NCI-H82 treated with DMSO at 0.1 percent for 48 hours (cell line): Measurements from ENCODE around the gene DLEC1.
"Not testable (repeated sequence)": the region's sequence is repeated elsewhere in the genome, so short reads cannot be mapped to it uniquely, and the experiment has no call there.

ENCODE experiments used
- DNase-seq: peaks from one replicate; lab custom pipeline; 2025; ENCODE audit not compliant: unreplicated experiment; lab: John Stamatoyannopoulos, UW

Gene DLEC1

DNA sequence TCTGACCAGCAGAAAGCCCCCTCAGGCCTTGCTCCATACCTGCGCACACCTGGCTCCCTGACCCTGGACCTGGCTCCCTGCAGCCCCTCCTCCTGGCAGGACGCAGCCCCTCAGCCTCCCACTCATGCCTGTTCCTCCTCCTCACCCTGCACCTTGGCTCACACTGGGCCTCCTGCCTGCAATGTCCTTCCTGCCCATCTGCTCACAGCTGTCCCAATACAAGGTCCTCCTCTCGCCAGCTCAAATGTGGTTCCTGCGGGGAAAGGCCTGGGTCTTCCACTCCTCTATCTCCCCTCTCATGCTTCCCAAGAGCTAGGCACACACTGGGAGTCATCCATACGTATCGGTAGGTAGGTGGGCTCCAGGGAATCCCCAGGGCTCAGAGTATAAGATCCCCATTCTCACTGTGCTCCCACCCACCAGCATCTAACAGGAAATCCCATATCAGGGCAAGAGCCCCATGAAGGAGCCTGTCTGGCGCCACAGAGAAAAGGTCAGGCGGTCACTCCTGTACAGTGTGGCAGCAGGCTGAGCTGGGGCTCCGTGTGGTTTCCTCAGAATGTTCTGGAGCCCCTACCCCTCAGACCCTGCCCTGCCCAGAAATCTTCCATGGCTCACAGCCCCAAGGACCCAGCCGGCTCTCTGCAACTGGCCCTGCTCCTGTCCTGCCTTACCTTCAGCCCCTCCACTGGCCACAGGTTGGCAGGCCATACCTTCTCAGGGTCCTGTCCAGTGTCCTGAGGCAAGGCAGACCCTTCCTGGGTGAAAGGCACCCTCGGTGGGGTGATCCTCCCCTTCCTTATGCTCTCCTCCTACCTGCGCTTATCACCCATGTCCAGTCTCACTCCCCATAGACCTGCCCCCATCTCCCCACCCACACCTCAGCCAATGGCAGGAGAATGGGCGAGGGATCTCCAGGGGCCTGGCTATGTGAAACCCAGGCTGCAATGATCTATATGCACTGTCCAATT is 20.4 kb upstream of the DLEC1 start:
- DNase-seq: no peak

DNA sequence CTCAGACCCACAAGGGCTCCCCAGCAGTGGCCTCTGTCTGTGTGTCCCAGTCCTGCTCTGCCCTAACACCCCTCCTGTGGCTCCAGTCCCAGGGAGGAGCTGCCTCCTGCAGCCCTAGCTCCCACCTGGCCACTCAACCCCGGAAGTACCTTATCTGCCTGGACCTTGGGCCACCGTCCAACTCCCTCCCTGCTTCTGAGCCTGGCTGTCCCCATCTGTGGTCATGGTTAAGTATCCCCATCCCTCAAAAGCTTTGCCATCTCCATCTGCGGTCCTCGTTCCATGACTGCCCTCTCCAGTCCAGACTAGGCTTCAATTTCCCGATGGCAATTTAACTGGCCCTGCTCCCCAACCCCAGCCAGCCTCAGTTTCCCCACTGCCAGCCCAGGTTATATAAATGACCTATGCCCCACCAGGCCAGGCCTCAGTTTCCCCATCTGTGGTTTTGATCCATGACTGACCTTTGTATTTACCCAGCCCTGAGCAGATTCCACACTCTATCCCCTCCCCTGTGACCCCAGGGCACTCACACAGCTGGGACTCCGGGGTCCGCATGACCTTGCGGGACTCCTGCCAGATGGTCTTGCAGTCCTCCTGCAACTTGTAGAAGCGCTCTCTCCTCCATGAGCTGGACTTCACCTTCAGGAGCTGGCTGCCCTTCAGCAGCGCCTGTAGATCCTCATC is 19.2 kb upstream of the DLEC1 start:
- DNase-seq: no peak

DNA sequence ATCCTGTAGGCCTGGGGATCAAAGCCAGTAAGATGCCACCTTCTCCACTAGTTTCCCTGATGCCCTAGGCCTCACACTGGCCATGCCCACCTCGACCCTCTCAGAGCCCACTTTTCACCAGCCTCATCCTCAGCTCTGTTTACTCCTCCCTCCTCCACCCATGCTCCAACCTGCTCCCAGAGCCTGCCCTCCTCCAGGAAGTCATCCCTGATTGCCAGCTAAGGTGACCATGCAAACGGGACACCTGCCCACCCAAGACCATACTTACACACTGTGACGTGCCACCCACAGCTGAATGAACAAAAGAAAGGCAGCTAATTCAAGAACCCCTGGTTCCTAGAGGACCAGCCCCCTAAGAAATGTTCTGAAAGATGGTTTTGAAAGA is 18.7 kb upstream of the DLEC1 start:
- no peak for DNase-seq

DNA sequence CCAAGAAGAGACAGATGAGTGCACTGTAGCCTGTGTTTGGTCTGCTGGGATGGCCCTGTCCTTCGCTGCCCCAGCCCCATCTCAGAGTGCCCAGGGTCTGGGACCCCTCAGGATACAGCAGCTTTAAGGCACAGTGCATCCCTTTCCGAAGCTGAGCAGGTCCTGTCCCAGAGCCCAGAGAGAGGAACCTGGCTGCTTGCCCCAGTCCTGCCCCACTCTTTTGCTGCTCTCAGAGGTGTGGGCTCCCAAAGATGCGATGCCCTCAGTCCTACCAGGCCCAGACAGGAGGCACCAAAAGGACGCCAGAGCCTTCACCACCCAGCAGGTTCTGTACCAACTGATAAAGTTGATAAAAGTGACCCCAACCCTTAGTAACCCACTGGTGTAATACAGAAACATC is 17.8 kb upstream of the DLEC1 start:
- DNase-seq: no peak

DNA sequence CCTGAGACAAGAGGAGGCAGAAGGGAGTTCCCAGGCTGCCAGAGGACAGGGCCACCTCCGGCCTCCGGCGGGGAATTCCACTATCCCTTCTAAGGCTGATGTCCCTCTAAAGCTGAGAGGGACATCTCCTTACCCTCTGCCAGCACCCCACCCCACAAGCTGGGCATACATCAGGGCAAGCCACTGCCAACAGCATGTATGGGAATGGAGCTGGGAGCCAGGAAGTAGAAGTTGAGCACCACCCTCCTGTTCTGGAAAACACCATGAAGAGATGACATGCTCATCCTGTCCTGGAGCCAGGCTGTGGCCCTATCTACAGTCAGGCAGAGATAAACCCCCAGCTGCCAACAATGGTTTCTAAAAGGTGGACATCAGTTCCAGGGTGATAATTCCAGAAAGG is 16.7 kb upstream of the DLEC1 start:
- DNase-seq: no peak

DNA sequence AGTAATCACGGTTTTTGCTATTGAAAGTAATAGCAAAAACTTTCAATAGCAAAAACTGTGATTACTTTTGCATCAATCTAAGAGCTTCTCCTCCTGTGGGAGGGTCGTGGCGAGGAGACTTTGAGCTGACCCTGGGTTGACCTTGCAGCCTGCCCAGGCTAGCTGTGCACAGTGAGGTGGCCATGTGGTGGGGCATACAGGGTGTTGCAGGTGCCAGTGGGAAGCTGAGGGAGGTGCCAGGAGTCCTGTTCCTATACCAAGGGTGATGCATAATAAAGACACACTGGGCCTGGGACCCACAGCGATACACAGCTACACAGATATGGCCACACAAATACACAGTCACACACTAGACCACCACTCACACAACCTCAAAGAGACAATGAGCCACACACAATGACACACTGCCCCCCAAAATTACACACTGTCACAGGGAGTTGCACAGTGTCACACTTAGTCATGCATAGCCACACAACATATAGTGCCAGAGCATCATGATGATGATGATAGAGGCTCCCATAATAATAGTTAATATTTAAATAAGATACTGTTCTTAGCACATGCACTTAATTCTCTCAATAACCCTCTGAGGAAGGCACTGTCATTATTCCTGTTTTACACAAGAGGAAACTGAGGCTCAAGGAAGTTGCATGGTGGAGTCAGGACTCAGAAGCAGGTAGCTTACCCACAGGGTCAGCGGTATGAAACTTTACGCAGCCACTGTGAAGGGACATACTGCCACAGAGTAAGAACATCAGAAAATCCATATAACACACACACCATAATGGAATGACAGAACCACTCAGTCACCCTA is 15.9 kb upstream of the DLEC1 start:
- DNase-seq: no peak

DNA sequence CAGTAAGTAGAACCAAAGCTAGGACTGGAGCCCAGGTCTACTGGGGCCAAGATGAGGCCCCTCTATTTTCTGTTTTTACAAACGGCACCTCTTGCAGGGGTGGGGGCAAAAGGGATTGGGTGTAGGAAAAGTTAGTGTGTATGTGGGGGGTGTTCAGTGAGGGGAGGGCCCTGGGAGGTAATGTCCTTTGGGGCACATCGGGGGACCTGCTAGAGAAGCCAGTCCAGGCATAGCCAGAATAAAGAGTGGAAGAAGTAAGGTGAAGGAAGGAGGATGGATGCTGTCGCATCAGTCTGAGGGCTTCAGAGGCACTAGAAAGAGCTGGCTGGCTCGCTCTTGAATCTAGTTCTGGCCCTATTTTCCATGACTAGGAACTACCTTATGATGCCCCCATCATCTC is 12.2 kb upstream of the DLEC1 start:
- no peak for DNase-seq

DNA sequence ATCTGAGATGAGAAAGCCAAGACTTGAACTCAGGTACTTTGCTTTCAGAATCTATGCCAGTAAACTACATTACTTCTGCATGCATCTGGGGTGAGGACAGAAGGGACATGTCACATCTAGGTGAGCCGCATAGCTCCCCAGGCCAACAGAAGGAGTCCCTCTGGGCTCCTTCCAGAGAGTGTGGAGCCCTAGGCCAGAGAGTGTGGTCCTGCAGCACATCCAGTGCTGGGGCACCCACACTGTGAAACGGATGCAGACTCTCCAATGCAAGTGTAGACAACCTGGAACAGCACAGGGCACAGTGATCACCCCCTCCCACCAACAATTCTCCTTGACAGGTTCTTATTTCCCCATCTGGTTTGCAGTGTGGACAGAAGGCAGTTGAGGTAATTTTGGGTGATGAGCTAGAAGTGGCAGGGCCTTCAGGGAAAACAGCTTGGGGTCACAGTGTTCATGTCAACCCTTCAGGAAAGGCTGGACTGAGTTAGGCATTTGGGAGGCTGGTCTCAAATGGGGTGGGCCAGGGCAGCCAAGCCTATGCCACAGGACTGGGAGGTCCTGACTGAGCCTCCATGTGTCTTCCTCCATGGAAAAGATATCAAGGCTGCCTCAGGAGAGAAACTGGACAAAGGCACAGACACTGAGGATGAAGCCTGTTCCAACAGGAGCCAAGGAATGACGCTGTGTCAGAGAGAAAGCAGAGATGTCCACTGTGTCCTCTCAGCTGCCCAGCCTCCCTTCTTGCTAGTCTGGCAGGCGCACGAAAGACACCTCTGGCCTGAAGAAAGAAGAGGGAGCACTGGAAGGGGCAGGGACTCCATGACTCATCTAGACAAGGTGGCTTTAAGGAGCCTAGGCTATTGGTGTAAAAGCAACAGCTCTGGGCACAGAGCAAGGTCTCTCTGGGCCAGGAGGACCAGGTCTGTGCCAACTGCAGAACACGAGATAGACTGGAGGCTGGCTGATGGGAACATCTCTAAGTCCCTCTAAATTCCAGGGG is 11.2 kb upstream of the DLEC1 start:
- no peak for DNase-seq

DNA sequence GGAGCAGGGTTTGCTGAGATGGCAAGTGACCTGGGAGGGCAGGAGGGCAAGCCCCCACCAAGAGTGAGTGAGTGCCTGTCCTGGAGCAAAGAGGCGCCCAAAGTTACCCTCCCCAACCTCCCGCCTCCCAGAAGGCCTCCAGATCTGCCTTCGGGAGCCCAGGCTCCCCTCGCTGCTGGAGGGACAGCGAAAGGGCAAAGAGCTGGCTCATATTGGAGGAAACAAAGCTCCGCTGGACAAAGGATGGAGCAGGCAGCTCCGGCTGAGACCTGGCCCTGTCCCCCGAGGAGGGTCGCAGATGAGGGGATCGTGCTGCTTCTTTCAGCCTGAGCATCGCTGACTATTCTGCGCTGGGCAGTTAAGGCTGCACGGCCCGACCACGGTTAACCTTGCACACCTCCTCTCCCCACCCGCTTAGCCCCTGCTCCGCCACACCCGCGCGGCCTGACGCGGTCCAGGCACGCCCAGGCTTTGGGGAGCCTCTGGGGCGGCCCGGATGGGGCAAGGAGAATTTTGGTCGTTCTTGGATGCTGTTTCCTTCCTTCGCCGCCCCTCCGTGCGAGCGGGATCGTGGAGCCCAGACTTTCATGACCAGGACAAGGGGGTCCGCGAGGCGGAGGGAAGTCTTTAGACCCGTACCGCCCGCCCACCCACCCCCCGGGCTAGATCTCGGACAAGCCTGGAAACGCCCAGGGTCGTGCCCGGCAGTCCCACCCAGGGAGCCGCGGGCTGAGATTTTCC is 10.2 kb upstream of the DLEC1 start:
- no peak for DNase-seq

DNA sequence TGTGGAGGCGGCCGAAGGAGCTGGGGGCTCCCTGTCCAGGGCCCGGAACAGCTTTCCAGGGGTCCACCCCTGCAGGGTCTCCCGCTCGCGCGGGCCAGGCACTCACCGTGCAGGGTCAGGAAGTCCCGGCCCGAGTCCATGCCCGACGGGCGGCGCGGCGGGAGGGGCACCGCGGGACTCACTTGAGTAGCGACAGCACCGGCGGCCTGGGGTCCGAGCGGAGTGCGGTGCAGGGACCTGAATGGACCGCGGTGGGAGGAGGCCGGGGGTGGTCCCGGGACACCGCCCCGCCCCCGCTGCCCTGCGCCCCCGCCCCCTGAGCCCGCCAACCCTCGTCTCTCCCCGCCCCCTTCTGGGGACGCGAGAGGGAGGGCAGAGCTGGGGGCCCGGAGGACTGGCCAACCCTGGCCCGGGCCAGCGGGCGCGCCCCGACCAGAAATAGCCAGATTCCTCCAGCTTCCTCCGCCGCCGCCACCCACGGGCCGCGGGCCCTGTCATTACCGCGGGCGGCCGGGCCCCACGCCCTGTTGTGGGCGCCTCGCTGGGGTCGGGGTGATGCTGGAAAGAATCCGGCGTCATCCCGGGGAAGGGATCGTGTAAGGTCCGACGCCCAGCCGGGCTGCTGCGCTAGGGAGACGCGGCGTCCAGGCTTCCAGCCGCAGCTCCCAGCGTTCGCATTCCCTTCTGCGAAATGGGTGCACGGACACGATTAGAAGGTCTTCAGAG is 9.4 kb upstream of the DLEC1 start, which contains the start of gene PLCD1:
TSS of gene PLCD1 (minus strand) at position 243 of the 726 bp plus-strand sequence. CDS start at position 140, 103 bp downstream.
- no peak for DNase-seq

DNA sequence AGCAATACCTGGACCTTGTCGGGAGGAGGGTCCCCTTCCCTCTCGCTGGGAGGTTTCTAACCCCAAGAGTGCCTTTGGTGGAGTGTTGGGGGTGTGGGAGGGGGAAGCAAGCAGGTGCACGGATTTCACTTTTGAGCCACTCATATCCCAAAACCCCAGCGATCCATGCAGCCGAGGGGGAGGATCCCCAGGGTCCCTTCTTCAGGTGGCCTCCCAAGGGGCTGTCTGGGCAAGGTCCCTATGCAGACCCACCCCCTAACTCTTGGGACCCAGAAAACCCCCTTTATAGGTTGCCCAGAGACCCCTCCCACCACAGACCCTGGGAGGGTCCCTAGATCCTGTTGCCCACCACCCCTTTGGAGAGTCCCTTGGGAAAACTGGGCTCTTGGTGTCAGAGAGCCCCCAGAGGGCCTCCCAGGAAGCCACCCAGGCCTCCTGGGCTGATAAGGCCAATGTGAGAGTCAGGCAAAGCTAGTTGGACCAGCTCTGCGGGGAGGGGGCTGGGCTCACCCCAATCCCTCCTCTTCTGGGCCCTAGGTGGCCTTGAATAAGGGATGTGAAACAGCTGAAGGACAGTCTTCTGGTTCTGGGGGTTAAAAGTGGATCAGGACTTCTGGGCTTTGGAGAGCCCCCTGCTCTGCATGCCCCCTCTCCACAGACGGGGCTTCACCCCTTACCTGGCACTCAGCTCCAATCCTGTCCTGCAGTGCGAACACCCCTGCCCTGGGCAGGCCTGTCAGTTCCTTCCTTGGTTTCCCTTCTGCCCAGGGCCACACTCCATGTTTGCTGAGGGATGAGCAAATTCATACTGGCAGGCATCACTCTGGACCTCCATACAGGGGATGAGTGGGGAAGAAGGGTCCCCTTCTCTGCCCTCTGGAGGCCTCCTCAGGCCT is 8.6 kb upstream of the DLEC1 start:
- no peak for DNase-seq

DNA sequence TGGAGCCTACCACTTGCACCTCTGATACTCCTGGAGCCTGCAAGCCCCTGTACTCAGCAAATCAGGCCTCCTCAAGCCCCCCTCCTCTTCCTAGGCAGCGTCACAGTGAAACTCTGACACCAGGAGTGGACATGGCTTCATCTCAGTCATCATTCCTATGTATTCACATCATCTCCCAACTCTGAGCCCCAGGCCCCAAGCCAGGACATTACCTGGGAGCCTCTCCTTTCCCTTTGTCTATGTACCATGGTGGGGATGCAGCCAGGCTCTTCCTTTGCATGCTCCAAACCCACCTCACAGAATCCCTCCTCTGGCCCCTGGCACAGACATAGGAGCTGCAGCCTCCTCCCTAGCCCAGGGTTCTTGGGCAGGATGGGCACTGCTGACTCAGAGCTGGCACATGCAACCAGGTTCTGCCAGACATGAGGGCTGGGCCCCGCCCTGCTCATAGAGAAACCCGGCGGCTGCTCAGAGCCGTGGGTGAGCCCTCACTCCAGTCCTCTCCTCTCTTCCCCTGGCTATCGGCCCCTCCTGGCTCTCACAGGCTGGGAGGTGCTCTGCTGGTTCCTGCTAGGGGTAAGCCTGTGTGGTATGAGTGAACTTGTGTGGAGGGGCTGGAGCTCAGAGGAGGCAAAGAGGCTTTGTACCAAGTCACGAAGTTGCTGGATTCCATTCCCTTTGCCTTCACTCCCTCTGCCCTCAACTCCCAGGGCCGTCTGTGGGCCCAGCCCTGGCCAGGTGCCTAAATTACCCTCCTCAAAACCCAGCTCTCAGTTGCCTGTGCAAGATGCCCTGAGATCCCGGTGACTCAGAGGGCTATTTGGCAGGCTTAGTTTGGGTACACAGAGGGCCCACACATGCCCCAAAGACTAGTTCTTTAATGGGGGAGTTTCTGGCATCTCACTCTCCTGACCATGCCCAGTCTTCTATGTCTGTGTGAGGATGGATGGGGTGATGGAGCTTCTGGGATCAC is 7.7 kb upstream of the DLEC1 start:
- DNase-seq: no peak

DNA sequence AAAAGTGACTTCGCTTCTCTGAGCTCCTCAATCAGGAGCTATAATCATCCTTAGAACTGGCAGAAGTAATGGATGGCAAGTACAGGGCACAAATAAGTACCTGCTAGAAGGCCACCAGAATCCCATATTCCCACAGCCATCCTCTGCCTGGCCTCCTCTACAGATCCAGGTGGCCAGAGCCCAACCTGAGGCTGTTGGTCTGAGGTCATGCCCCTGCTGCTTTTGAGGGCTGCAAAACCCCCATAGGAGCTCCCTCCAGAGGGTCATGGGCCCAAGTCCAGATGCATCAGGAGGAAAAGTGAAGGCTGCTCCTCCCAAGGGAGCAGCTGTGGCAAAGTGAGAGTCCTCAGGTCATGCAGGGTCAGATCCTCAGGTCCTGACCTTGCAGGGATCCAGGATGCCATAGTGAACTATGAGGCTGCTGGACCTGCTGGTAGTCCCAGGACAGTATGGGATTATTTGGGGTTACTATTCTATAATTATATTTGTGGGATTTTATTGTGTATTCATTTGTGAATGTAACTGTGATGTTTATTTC is 6.6 kb upstream of the DLEC1 start:
- no peak for DNase-seq

DNA sequence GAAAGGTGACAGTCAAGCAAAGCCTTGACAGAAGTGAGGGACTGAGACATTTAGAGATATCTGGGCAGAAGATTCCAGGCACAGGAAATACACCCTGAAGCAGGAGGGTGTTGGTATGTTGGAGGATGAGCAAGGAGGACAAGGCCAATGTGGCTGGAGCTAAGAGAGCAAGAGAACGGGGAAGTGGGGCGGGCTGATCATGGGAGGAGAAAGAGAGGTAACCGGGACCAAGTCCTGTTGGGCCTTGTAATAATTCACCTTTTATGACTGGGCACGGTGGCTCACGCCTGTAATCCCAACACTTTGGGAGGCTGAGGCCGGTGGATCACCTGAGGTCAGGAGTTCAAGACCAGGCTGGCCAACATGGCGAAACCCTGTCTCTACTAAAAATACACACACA is 5.4 kb upstream of the DLEC1 start:
- not testable (repeated sequence) for DNase-seq

DNA sequence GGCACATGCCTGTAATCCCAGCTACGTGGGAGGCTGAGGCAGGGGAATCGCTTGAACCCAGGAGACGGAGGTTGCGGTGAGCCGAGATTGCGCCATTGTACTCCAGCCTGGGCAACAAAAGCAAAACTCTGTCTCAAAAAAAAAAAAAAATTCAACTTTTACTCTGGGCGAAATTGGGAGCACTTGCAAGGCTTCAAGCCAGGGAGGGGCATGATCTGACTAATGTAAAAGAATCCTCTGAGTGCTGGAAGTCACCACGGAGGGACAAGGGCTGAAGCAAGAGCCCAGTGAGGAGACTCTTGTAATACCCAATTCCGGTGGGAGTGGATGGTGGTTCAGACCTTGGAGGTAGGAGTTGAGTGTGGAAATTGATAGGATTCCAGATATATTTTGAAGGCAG is 4.7 kb upstream of the DLEC1 start:
- DNase-seq: not testable (repeated sequence)

DNA sequence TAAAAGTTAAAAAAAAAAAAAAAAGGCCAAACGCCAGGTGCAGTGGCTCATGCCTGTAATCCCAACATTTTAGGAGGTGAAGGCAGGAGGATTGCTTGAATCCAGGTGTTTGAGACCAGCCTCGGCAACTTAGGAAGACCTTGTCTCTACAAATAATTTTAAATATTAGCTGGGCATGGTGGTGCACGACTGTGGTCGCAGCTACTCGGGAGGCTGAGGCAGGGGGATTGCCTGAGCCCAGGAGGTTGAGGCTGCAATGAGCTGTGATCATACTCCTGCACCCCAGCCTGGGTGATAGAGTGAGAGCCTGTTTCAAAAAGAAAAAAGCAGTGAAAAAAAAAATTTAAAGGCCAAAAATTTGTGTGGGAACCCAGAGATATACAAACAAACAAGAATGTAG is 2.7 kb upstream of the DLEC1 start:
- DNase-seq: no peak
